Gastrocnemius medialis (tissue), 4 donors: ENCODE data around the gene JUNB.
A peak's percentile ranks its signal among the peaks of the same experiment; 100 is the strongest.

Experiments used
- POLR2A ChIP-seq, 2 donors: fragments of 450-650 bp; IDR thresholded peaks; one replicate each; pipeline ENCODE4 v1.6.1; 2017; ENCODE audit warnings: antibody characterized with exemption in 2 of 2, mild to moderate bottlenecking in 2 of 2, moderate library complexity in 2 of 2
- TF ChIP-seq, protein P1 (sequence below), 5 experiments: fragments of 450-650 bp in 3 of 5; fragments of 200-600 bp in 2 of 5; sonication (generic) in 2 of 5; IDR thresholded peaks in 4 of 5; conservative IDR thresholded peaks in 1 of 5; 1 replicate in 4 of 5; 2 replicates in 1 of 5; pipeline ENCODE4 v1.5.1; 2016 to 2019; ENCODE audit warnings: antibody characterized with exemption in 5 of 5, mild to moderate bottlenecking in 3 of 5, moderate library complexity in 3 of 5

DNA sequence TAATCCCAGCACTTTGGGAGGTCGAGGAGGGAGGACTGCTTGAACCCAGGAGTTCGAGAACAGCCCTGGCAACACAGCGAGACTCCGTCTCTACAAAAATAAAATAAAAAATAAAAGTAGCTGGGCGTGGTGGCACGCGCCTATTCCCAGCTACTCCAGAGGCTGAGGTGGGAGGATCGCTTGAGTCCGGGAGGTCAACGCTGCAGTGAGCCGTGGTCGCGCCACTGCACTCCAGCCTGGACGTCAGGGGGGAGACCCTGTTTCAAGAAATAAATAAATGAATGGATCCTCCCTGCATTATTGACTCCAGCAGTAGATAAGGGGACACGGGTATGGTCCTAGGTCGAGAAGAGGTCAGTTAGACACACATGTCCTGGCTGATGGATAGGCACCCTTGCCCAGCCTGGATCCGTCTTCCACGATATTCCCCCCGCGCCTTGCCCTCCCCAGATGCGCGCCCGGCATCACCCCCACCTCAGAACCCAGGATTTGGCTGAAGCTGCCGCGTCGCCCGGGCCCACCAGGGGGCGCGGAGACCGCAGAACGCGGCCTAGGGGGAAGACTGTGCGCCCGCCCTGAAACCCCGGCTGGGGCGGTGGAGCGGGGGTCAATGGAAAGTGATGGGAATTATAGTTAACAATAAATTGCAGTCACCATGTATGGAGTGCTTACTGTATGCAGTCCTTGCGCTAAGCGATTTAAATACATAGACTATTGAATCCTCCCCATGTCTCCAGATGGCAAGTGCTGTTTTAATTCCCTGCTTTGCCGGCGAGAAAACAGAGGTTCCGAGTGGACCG, 13.9 kb upstream of the JUNB start:
- TF ChIP-seq, protein P1, sequence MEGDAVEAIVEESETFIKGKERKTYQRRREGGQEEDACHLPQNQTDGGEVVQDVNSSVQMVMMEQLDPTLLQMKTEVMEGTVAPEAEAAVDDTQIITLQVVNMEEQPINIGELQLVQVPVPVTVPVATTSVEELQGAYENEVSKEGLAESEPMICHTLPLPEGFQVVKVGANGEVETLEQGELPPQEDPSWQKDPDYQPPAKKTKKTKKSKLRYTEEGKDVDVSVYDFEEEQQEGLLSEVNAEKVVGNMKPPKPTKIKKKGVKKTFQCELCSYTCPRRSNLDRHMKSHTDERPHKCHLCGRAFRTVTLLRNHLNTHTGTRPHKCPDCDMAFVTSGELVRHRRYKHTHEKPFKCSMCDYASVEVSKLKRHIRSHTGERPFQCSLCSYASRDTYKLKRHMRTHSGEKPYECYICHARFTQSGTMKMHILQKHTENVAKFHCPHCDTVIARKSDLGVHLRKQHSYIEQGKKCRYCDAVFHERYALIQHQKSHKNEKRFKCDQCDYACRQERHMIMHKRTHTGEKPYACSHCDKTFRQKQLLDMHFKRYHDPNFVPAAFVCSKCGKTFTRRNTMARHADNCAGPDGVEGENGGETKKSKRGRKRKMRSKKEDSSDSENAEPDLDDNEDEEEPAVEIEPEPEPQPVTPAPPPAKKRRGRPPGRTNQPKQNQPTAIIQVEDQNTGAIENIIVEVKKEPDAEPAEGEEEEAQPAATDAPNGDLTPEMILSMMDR (IDR thresholded peaks at IDR 0.05 in 4 of 5, conservative IDR thresholded peaks at IDR 0.05 in 1 of 5) = peak; percentile 93 to 98 (median 96)
- no peak for TF ChIP-seq POLR2A (IDR thresholded peaks at IDR 0.05)
